Glomerular endothelial cell (primary cell): ENCODE results near the gene HMGB1. TPM values are rescaled to one million over a fixed set of nuclear protein-coding genes. Genes with fewer than 3 reads are reported as not detected.
"Not testable (repeated sequence)": the region's sequence is repeated elsewhere in the genome, so short reads cannot be mapped to it uniquely, and the experiment has no call there.

Experiments
- DNase-seq: peaks from one replicate; pipeline ENCODE4 v3.0.0-alpha.2; 2011; ENCODE audit warnings: low read depth, low spot score; ENCODE audit errors: extremely low read depth
- total RNA-seq: library from RNA; depleted of rRNA; stranded (reverse); fragments of >200 nt; gene quantifications from 2 replicates; pipeline ENCODE4 v1.2.3, GENCODE V29; 2015

HMGB1 gene
- total RNA-seq, 1 donor from 2014 or later: 383 TPM

GRCh38 chr13:30466841-30467252 is 1.1 kb upstream of the HMGB1 start:
- no peak for DNase-seq

DNA sequence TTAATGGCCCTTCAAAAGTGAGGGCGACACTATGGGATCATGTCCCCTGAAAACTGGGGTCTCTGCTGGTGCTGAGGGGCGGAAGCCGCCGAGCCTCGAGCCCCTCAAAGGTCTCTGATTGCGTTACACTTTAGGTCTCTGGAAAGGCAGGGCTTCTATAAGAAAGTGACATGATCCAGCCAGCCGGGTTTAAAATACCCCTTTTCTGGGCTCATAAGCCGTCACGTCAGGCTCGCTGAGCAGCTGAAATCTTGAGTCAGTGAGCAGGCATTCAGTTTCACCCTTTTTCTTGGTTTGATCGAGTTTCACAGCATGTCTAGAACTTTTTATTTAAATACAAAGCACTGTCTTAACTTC is 600 bp upstream of the HMGB1 start:
- DNase-seq: no peak

DNA sequence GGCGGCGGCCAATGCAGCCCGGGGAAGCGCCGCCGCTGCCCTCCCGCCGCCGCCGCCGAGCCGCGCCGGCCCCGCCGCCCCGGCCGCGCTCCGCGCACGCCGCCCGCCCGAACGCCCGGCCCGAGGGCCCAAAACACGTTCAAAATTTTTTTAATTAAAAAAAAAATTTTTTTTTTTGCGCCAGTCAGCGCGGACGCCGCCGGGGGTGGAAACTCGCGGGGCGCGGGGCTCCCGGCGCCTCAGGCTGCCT is 468 bp downstream of the HMGB1 start:
- no peak for DNase-seq

DNA sequence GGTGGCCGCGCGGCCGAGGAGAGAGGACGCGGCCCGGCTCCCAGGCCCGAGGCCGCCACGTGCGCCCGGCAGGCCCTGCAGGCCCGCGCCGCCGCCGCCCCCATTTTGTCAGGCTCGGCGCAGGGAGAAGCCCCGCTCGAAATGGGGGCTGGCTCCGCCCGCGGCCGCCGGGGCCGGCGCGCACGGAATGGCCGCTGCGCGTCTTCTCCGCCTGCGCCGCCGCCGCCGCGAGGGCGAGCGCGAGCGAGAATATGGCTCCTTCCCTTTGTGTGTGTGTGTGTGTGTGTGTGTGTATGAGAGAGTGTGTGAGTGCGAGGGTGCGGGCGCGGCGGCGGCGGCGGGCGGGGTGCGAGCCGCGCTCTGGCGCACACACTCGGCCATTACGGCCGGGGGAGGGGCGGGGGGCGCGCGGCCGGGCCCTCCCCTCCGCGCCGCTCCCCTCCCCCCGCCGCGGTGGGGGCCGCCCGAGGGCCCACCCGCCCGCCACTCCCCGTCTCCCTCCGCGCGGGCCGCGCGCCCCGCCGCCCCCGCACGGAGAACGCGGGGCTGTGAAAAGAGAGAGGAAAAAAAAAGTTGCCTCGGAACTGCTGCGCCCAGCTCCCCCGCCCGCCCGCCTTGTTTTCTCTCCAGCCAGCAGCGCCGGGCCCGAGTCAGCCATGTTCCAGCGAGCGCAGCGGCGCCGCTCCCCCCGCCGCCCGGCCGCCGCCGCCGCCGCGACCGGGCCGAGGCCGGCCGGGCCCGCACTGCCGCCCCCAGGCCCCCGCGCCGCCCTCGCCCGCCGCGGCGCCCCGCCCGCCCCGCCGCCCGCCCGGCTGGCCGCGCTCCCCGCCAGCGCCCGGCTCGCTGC is 1.0 kb downstream of the HMGB1 start:
- no peak for DNase-seq

DNA sequence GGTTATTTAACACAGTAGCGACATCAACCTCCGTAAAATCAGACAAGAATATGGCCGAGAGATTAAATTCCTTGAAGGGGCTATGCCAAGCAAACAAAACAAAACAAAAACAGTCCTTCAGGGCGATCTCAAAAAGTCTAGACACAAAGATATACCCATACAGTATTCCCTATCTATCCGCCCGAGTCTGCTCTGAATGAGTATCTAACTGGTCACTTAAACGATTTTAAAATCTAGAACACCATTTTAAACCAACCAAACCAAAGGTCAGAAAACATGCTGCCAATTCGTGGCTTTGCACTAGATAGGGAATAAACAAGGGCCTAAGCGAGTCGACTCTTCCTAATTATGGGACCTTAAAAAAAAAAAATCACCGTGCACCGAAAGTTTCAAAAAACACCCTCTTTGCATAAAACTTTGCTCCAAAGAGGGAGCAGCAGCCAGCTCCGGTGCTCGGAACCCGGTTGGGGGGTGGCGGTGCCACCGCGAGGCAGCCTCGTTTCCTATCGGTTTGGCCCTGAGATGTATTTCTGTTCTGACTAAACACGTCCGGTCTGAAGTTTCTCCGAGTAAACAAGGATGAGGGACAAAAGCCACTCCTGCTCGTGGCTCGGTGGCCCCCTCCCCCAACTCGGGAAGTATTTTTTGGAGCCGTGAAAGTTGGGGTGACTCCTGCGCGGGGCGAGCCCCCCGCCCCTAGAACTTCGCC is 1.8 kb downstream of the HMGB1 start:
- no peak for DNase-seq

GRCh38 chr13:30461279-30462066 is 4.3 kb downstream of the HMGB1 start:
- DNase-seq: not testable (repeated sequence)

DNA sequence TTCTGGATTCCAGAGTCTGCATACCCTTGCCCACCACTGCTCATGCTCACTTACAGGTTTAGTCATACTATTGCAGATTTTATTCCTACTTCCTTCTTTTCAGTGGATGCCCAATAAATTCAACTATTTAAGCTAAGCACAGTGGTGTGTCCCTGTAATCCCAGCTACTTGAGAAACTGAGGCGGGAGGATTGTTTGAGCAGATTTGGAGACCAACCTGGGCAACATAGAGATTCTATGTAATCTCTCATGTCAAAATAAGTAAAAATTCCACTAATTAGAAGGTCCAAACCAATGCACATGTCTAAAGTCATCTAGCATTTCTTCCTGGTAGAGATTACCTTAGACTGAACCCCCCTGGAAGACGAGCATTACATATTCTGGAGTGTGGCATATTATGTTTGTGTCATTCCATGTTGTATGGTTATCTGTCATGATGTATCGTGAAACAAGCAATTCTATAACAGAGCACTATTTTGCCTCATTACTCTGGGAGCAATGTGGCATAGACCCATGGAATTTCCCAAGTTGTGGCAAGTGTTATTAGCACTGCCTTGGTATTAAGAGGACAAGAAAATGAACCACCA is 8.3 kb downstream of the HMGB1 start:
- DNase-seq: no peak

GRCh38 chr13:30456290-30456689 is 9.4 kb downstream of the HMGB1 start:
- no peak for DNase-seq

- DNase-seq: no peak
Measured at GRCh38 chr13:30454991-30455390, 10.7 kb downstream of the HMGB1 start.

DNA sequence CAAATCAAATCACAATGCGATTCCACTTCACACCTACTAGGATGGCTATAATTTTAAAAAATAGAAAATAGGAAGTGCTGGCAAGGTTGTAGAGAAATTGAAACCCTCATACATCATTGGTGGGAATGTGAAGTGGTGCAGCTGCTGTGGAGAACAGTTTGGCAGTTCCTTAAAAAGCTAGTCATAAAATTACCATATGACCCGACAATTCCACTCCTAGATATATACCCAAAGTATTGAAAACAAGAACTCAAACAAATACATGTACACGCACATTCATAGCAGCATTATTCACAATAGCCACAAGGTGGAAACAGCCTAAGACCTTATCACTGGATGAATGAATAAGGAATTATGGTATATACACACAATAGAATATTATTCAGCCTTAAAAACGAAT is 12.0 kb downstream of the HMGB1 start:
- DNase-seq: no peak

GRCh38 chr13:30451476-30451875 is 14.3 kb downstream of the HMGB1 start:
- DNase-seq: not testable (repeated sequence)

- DNase-seq: no peak
Measured at GRCh38 chr13:30450066-30450465, 15.7 kb downstream of the HMGB1 start.

DNA sequence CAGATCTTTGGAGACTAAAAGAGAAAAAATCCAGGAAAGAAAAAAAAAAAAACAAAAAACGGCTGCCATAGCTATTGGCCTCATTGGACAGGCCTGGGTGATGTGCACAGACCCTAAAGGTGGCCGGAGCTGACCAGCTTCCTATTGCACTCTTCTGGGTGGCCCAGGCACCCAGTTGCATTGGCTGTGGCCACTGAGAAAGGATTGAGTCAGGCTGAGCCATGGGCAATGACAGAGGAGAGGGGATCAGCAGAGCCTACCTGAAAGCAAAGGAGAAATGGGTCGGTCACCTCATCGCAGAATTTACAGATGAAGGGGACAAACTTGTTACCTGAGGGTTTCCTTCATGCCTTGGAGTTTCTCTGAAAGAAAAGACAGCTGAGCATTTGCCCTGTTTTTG is 17.3 kb downstream of the HMGB1 start:
- no peak for DNase-seq

DNA sequence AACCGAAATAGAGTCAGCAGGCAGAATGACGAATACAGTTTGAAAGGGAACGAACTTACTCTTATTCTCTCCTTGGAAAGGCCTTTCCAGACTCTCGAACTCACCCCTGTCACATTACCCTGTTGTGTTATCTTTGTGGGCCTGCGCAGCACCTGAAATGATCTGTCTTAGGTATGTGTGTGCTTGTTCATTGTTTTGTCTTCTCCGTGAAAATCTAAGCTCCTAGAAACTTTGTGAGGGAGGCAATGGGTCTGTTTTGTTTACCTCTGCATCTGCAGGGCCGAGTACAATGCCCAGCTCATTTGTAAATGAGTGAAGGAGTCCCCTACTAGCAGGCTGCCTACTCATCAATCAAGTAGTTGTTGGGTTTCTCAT is 19.6 kb downstream of the HMGB1 start:
- no peak for DNase-seq

GRCh38 chr13:30443957-30444404 is 21.8 kb downstream of the HMGB1 start:
- no peak for DNase-seq

DNA sequence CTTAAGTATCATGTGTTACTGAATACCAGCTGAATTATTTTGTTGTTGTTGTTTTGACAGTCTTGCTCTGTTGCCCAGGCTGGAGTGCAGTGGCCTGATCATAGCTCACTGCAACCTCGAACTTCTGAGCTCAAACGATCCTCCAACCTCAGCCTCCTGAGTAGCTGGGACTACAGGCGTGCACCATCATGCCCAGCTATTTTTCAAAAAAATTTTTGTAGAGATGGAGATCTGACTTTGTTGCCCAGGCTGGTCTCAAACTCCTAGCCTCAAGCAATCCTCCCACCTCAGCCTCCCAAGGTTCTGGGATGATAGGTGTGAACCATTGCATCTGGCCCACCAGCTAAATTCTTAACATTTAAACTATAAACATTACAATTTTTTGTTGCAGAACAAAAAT is 22.2 kb downstream of the HMGB1 start:
- not testable (repeated sequence) for DNase-seq

GRCh38 chr13:30442926-30443325 is 22.8 kb downstream of the HMGB1 start:
- no peak for DNase-seq

DNA sequence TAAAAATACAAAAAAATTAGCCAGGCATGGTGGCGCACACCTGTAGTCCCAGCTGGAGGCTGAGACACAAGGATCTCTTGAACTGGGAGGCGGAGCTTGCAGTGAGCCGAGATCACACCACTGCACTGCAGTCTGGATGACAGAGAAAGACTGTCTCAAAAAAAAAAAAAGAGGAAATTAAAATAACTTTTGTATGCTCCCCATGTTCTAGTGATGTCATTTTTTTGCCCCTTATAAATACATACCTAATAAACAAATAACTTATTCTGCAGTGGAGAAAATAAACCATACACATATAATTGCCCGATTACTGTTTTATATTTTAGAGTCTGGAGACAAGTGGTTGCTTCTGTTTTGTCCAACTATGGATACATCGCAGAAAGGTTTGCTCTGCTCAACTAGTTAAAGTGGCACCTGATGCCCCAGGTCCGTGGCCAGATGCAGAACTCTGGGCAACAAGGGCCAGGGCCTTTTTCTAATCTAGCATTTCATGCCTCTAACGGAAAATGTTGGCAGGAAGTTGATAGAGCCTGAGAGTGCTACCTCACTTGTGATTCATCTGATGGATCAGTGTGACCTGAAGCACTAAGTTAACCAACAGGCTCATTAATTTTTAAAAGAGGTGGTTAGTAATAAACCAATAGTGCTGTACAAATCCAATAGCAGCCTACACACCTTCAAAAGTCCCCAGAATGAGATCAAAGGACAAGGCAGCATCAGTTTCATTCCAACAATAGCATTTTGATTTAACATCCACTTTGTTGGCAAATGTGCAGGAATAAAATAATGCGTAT is 24.6 kb downstream of the HMGB1 start:
- no peak for DNase-seq

DNA sequence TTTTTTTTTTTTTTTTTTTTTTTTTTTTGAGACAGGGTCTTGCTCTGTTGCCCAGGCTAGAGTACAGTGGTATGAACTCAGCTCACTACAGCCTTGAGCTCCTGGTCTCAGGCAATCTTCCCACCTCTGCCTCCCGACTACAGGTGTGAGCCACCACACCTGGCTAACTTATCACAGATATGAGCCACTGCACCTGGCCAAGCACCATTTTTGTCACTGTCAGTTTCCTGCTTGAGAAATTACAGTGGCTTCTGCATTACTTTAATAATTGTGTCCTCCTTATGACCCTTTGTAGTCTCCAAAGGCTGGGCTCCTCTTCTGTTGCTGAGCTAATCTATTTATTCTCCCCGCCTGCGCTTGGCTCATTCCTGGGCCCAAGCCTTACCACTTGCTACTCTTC is 27.4 kb downstream of the HMGB1 start:
- no peak for DNase-seq

DNA sequence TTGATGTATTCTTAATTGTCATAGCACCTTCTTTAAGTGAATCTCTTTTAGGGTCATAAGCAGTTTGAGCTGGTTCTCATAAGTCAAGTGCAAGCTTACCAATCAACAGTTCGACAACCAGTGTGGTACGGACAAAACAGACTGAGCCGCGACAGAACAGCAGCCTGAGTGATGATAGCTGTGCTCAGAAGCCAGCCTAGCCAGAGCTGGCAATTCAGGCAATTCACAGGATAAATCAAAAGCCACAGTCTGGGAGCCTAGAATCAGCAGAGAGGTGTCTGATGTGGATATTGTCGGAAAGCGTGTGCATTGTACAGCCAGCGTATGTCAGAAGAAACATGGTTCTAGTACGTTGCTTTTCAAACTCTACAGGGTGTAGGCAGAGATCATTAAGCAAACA is 28.6 kb downstream of the HMGB1 start:
- DNase-seq: no peak
